HepG2 (cell line): ENCODE measurements around the gene MEX3B. TPM values are rescaled to one million over a fixed set of nuclear protein-coding genes. Genes with fewer than 3 reads are reported as not detected.

ENCODE experiments used
- CAMTA2 ChIP-seq: sonication (generic); formaldehyde crosslinking; IDR thresholded peaks from 2 replicates; pipeline ENCODE4 v1.4.0; 2020; ENCODE audit warnings: mild to moderate bottlenecking, missing genetic modification reagents, borderline replicate concordance
- CTCF ChIP-seq: sonication (generic); formaldehyde crosslinking; IDR thresholded peaks from 2 replicates; pipeline ENCODE4 v1.5.0; 2020; ENCODE audit warnings: mild to moderate bottlenecking, missing genetic modification reagents, moderate library complexity
- KDM2A ChIP-seq: sonication (generic); formaldehyde crosslinking; IDR thresholded peaks from 2 replicates; pipeline ENCODE4 v1.4.0; 2020; ENCODE audit warnings: low read depth, missing genetic modification reagents, borderline replicate concordance
- MYC ChIP-seq: sonication (generic); formaldehyde crosslinking; IDR thresholded peaks from 2 replicates; pipeline ENCODE4 v1.9.0; 2021; ENCODE audit warnings: missing genetic modification reagents, borderline replicate concordance
- SKI ChIP-seq: fragments of 450-650 bp; IDR thresholded peaks from one replicate; pipeline ENCODE4 v1.6.1; 2018; ENCODE audit warnings: mild to moderate bottlenecking; ENCODE audit not compliant: partially characterized antibody
- STAG1 ChIP-seq: sonication (generic); formaldehyde crosslinking; IDR thresholded peaks from 2 replicates; pipeline ENCODE4 v1.4.0; 2020; ENCODE audit warnings: missing genetic modification reagents
- ZFP62 ChIP-seq: sonication (generic); formaldehyde crosslinking; IDR thresholded peaks from 2 replicates; pipeline ENCODE4 v1.4.0; 2020; ENCODE audit warnings: missing genetic modification reagents
- ZNF253 ChIP-seq: sonication (generic); formaldehyde crosslinking; IDR thresholded peaks from 2 replicates; pipeline ENCODE4 v1.8.0; 2022; ENCODE audit warnings: mild to moderate bottlenecking, missing genetic modification reagents, borderline replicate concordance
- ZNF296 ChIP-seq: sonication (generic); formaldehyde crosslinking; conservative IDR thresholded peaks from 2 replicates; pipeline ENCODE4 v1.5.0; 2020; ENCODE audit warnings: mild to moderate bottlenecking, missing genetic modification reagents
- polyA plus RNA-seq, 8 experiments: library from polyadenylated mRNA; depleted of rRNA in 3 of 8; stranded (reverse) in 7 of 8; unstranded in 1 of 8; fragments of >200 nt; fragmentation: Illumina TruSeq in 4 of 8; extraction: Trizol in 4 of 8; gene quantifications; 2 replicates each; pipeline versions ENCODE4 v1.2.1 to v1.2.3, GENCODE V29; 2011 to 2016; ENCODE audit warnings: low read depth in 4 of 8, missing spikeins in 1 of 8, mixed read lengths in 1 of 8; ENCODE audit not compliant: insufficient read depth in 1 of 8
- total RNA-seq, 5 experiments: library from RNA; depleted of rRNA; stranded (reverse); fragments of >200 nt; fragmentation: Illumina TruSeq; extraction: Trizol; gene quantifications; 2 replicates each; pipeline ENCODE4 v1.2.3, GENCODE V29; 2016; ENCODE audit warnings: low read depth in 1 of 5
- TF ChIP-seq, protein P1 (sequence below): sonication (generic); formaldehyde crosslinking; IDR thresholded peaks from 2 replicates; pipeline ENCODE4 v1.4.0; 2020; ENCODE audit warnings: missing genetic modification reagents
- TF ChIP-seq, protein P2 (sequence below): sonication (generic); formaldehyde crosslinking; IDR thresholded peaks from 2 replicates; pipeline ENCODE4 v1.5.1; 2020; ENCODE audit warnings: mild to moderate bottlenecking, missing genetic modification reagents, moderate library complexity
- TF ChIP-seq, protein P3 (sequence below): sonication (generic); formaldehyde crosslinking; IDR thresholded peaks from 2 replicates; pipeline ENCODE4 v1.4.0; 2020; ENCODE audit warnings: missing genetic modification reagents, borderline replicate concordance

Gene MEX3B
- total and polyA plus RNA-seq, 2 of the 13 experiments (the other 11 are each of a cell fraction or from before 2014, with no cell fraction given) = 0.48 to 0.62 TPM

DNA sequence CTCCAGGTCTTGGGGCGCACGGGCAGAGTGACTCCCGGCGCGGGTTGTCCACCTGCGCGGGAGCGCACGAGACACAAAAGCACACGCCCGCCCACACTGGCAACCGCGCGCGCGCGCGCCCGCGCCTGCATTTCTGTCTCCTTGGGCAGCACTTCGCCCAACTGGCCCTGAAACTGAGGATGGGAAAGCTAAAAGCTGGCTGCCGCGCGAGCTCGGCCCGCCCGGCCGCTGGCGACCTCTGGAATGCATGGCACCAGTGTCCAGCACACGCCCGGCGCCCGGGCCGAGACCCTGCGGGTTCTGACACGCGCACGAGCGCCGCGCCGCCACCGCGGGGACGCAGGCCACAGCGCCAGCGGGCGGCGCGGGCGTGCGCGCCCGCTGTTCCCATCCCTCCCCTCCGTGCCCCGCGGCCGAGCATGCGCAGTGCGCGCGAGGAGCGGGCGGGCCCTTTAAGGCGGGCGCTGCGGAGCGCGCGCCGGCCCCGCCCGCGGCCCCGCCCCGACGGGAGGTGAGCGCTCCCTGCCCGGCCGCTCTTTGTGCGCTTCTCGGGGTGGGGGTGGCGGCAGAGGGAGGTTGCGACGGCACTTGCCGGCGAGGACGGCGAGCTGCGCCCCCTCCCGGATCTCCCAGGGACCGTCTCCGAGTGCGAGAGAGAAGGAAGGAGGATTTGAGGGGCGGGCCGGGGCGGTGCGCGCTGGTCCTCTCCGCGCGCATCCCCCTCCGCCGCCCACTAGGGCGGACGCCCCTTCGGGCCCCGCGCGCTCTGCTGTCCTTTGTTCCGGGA lies 1.0 kb upstream of the MEX3B start (continued):
- TF ChIP-seq, protein P1, sequence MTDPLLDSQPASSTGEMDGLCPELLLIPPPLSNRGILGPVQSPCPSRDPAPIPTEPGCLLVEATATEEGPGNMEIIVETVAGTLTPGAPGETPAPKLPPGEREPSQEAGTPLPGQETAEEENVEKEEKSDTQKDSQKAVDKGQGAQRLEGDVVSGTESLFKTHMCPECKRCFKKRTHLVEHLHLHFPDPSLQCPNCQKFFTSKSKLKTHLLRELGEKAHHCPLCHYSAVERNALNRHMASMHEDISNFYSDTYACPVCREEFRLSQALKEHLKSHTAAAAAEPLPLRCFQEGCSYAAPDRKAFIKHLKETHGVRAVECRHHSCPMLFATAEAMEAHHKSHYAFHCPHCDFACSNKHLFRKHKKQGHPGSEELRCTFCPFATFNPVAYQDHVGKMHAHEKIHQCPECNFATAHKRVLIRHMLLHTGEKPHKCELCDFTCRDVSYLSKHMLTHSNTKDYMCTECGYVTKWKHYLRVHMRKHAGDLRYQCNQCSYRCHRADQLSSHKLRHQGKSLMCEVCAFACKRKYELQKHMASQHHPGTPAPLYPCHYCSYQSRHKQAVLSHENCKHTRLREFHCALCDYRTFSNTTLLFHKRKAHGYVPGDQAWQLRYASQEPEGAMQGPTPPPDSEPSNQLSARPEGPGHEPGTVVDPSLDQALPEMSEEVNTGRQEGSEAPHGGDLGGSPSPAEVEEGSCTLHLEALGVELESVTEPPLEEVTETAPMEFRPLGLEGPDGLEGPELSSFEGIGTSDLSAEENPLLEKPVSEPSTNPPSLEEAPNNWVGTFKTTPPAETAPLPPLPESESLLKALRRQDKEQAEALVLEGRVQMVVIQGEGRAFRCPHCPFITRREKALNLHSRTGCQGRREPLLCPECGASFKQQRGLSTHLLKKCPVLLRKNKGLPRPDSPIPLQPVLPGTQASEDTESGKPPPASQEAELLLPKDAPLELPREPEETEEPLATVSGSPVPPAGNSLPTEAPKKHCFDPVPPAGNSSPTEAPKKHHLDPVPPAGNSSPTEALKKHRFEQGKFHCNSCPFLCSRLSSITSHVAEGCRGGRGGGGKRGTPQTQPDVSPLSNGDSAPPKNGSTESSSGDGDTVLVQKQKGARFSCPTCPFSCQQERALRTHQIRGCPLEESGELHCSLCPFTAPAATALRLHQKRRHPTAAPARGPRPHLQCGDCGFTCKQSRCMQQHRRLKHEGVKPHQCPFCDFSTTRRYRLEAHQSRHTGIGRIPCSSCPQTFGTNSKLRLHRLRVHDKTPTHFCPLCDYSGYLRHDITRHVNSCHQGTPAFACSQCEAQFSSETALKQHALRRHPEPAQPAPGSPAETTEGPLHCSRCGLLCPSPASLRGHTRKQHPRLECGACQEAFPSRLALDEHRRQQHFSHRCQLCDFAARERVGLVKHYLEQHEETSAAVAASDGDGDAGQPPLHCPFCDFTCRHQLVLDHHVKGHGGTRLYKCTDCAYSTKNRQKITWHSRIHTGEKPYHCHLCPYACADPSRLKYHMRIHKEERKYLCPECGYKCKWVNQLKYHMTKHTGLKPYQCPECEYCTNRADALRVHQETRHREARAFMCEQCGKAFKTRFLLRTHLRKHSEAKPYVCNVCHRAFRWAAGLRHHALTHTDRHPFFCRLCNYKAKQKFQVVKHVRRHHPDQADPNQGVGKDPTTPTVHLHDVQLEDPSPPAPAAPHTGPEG (CRISPR knock-in tag) = peak; percentile 94
- TF ChIP-seq KDM2A (0 out of 2 replicates have a peak, but pooled peaks have one; percentile 12), CTCF (CRISPR knock-in tag) (peak; percentile 69), MYC (CRISPR knock-in tag) (peak; percentile 62), ZNF253 (CRISPR knock-in tag) (peak; percentile 33; the same call in 1 of the 2 replicates), SKI (peak; percentile 14), ZNF296 (CRISPR knock-in tag) (no peak), ZFP62 (CRISPR knock-in tag) (no peak), STAG1 (peak; percentile 46), CAMTA2 (CRISPR knock-in tag) (0 out of 2 replicates have a peak, but pooled peaks have one; percentile 31)
- TF ChIP-seq, protein P2, sequence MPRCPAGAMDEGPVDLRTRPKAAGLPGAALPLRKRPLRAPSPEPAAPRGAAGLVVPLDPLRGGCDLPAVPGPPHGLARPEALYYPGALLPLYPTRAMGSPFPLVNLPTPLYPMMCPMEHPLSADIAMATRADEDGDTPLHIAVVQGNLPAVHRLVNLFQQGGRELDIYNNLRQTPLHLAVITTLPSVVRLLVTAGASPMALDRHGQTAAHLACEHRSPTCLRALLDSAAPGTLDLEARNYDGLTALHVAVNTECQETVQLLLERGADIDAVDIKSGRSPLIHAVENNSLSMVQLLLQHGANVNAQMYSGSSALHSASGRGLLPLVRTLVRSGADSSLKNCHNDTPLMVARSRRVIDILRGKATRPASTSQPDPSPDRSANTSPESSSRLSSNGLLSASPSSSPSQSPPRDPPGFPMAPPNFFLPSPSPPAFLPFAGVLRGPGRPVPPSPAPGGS (CRISPR knock-in tag) = 0 out of 2 replicates have a peak, but pooled peaks have one; percentile 27
- TF ChIP-seq, protein P3, sequence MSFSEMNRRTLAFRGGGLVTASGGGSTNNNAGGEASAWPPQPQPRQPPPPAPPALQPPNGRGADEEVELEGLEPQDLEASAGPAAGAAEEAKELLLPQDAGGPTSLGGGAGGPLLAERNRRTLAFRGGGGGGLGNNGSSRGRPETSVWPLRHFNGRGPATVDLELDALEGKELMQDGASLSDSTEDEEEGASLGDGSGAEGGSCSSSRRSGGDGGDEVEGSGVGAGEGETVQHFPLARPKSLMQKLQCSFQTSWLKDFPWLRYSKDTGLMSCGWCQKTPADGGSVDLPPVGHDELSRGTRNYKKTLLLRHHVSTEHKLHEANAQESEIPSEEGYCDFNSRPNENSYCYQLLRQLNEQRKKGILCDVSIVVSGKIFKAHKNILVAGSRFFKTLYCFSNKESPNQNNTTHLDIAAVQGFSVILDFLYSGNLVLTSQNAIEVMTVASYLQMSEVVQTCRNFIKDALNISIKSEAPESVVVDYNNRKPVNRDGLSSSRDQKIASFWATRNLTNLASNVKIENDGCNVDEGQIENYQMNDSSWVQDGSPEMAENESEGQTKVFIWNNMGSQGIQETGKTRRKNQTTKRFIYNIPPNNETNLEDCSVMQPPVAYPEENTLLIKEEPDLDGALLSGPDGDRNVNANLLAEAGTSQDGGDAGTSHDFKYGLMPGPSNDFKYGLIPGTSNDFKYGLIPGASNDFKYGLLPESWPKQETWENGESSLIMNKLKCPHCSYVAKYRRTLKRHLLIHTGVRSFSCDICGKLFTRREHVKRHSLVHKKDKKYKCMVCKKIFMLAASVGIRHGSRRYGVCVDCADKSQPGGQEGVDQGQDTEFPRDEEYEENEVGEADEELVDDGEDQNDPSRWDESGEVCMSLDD (CRISPR knock-in tag) = 0 out of 2 replicates have a peak, but pooled peaks have one; percentile 31
